GM18861 (cell line): Measurements from ENCODE around the gene C16orf74.
A peak's percentile ranks its signal among the peaks of the same experiment; 100 is the strongest.

ENCODE experiments used
- ATAC-seq: cut with Tn5 transposase; IDR thresholded peaks from one replicate; pipeline ENCODE4 v1.9.1; 2021; ENCODE audit not compliant: unreplicated experiment

Gene C16orf74

GRCh38 chr16:85696781-85697180 is 54.1 kb downstream of the C16orf74 start:
- no peak for ATAC-seq

- ATAC-seq: no peak
Observed at GRCh38 chr16:85695196-85696128, 55.4 kb downstream of the C16orf74 start.

DNA sequence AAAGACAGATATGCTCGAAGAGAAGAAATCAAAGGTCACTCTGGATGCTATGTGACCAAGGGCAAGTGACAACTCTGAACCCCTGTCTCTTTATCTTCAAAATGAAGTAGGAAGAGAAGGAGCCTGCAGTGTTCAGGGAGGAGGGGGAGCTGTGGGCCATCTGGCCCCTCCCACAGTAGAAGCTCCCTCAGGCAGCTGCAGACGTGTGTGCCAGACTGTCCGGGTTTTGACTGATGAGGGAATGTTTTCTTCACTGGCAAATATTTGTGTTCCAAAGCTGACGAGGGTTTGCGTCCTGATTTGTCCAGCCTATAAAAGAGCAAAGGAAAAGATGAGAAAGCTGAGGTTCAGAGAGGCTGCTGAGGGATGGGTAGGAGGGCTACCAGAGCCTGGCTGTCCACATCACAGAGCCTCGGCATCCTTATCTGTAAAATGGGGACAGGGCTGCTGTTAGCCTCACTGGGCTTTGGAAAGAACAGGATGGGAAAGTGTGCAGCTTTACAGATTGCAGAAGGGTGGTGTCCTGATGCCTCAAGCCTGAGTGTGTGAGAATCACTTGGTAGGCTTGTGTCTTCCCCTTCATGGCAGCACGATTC is 60.3 kb downstream of the C16orf74 start:
- ATAC-seq: no peak

- ATAC-seq: no peak
Observed at GRCh38 chr16:85689950-85690320, 61.0 kb downstream of the C16orf74 start.

- no peak for ATAC-seq
Observed at GRCh38 chr16:85689285-85689949, 61.5 kb downstream of the C16orf74 start.

DNA sequence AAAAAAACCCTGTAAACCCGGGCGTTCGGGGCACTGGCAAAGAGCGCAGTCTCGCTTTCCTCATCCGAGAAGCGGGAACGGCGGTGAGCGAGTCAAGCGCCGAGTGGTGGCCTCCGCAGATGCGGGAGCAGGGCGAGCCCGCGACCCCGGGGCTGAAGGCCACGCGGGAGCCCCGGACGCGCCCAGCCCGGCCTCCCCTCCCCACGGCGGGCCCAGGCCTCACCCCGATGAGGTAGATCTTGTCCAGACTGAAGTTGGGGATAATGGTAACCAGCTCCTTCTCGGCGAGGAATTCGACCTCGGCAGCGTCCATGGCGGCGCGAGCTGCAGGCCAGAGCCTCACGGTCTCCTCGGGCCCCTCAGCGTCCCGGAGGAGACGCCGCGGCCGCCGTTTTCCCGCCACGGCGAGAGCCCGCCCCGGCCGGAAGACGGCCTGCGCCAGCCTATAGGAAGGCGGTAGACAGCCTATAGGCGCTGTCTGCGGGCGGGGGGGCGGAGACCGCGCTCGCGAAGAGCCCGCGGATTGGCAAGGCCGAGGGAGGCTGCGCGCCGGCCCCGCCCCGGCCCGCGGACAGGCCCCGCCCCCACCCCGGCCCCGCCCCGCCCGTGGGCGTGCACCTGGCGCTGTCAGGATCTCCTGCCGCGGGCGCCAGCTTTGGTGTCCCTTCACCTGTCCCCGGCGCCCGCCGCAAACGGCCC is 62.2 kb downstream of the C16orf74 start, which contains the start of gene GINS2:
GINS2 (minus strand) TSS at position 369 of the 699 bp plus-strand sequence; CDS start at position 313, 56 bp downstream.
- peak; percentile 83 for ATAC-seq

- ATAC-seq: no peak
Observed at GRCh38 chr16:85687651-85688471, 63.0 kb downstream of the C16orf74 start.

- ATAC-seq: no peak
Observed at GRCh38 chr16:85686912-85687591, 63.8 kb downstream of the C16orf74 start.

DNA sequence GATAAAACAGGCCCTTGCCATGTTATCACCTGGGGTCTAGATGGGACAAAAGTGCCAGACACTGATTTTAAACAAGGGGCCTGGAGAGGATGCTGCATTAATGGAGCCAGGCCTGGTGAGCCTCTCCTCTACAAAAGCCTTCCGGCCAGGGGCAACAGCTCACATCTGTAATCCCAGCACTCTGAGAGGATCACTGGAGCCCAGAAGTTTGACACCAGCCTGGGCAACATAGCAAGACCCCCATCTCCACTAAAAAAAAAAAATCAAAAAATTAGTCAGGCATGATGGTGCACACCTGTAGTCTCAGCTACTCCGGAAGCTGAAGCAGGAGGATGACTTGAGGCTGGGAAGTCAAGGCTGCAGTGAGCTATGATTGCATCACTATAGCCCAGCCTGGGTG is 65.6 kb downstream of the C16orf74 start:
- ATAC-seq: no peak

- ATAC-seq: no peak
Observed at GRCh38 chr16:85683363-85683762, 67.5 kb downstream of the C16orf74 start.

- no peak for ATAC-seq
Observed at GRCh38 chr16:85682516-85682915, 68.4 kb downstream of the C16orf74 start.

DNA sequence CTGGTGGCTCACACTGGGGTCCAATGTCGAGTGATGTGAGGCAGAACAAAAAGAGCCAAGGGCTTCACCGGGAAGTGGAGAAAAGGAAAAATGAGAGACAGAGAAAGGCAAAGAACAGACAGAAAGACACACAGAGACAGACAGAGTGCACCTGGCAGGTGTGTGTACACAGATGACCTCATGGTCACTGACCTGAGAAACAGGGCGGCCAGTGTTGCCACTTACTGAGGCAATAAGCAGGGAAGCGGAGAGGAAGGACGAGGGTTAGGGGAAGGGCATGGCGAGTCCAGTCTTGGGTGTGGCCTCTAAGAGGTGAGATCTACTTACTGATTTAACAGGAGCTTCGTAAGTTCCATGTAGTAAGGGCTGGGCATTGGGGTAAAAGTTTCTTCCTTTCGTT is 69.6 kb downstream of the C16orf74 start:
- no peak for ATAC-seq

GRCh38 chr16:85680352-85680944 is 70.4 kb downstream of the C16orf74 start:
- no peak for ATAC-seq

GRCh38 chr16:85679870-85680269 is 71.0 kb downstream of the C16orf74 start:
- no peak for ATAC-seq

DNA sequence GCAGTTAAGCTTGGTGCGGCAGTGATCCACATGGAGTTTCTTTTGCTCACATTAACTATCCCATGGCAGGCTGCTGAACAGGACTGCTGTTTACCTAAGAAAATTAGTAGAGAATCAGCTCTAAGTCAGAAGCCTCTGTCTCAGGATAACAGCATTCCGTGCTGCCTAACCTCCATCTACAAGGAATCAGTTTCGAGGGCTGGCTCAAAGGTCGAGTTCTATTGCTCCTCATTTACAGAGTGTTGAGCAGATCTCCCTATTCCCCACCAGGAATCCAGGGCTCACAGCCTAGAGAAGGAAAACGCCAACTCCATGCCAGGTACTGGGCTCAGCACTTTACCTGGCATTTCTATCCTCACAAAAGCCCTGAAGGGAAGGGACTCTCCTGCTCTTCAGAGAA is 72.1 kb downstream of the C16orf74 start:
- ATAC-seq: no peak

- ATAC-seq: no peak
Observed at GRCh38 chr16:85678016-85678415, 72.9 kb downstream of the C16orf74 start.

GRCh38 chr16:85677383-85677967 is 73.4 kb downstream of the C16orf74 start:
- no peak for ATAC-seq

- no peak for ATAC-seq
Observed at GRCh38 chr16:85676466-85676865, 74.4 kb downstream of the C16orf74 start.
